ENCODE data around the gene SLC7A7.

The SLC7A7 gene

DNA sequence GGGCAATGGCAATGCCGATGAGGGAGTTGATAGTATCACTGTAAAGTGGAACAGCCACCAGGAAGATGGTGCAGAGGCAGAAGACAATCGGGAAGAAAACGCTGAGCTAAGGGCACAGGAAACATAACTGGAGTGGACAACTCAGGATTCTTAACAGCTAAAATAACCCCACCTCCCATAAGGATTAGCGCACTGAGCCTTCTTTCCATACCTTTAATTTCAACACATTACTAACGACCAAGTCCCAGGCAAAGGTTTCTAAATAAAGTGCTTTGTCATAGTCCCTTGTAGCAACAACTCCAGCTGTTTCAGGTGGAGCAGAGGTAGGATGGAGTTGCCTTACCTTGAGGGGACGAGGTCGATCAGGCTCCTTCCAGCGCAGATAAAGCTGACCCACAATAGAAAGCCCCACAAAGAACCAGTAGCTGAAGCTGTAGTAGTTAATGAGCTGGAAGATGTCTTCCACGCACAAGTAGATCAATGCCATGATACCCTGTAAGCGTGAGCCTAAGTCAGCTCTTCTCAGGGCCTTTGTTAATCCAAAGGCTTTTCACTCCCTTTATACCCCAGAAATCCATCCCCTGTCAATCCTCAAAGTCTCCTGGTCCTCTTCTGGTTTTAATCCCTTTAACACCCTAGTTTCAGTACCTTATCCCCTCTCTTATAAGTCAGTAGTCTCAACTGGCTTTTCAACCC is 41.1 kb downstream of the SLC7A7 start:
- TF ChIP-seq ZFX (IDR thresholded peaks at IDR 0.05) = no peak
- TF ChIP-seq, protein P1, sequence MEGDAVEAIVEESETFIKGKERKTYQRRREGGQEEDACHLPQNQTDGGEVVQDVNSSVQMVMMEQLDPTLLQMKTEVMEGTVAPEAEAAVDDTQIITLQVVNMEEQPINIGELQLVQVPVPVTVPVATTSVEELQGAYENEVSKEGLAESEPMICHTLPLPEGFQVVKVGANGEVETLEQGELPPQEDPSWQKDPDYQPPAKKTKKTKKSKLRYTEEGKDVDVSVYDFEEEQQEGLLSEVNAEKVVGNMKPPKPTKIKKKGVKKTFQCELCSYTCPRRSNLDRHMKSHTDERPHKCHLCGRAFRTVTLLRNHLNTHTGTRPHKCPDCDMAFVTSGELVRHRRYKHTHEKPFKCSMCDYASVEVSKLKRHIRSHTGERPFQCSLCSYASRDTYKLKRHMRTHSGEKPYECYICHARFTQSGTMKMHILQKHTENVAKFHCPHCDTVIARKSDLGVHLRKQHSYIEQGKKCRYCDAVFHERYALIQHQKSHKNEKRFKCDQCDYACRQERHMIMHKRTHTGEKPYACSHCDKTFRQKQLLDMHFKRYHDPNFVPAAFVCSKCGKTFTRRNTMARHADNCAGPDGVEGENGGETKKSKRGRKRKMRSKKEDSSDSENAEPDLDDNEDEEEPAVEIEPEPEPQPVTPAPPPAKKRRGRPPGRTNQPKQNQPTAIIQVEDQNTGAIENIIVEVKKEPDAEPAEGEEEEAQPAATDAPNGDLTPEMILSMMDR (conservative IDR thresholded peaks at IDR 0.05) = no peak

DNA sequence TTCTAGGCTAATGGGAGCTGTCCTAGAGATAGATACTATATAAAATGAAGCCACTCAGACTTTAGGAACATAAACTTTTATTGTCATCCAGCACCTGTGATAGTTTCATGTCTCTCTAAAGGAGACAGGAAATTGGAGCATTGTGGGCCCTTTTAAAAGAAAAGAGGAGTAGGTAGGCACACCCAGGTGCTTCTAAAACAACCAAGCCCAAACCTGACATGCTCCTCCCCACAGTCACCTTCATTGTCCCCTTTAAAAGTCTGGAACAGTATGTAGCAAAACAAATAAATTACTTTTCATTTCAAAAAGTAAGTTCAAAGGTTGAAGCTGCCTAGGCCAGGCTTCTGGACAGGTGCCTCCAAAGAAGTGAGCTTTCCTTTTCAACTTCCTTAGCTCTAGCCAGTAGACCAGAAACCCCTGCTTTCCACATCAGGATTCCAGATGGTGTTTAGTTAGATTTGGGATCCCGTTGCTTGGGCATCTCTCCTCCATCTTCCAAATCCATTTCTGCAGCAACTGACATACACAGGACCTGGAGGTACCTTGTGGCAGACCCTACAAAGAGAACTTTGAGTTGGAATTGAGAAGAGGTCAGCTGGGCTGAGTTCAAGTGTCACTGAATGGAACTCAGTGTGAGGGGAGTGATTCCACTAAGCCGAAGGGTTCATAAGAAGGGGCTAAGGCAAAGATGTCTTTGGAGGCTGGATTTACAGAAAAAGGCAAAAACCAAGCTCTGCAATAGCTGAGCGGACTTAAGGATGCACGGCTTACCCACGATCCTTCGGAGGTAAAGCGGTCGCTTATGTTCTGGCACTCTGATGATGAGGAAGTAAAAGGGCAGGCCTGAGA is 41.8 kb downstream of the SLC7A7 start:
- TF ChIP-seq ZFX (IDR thresholded peaks at IDR 0.05) = no peak
- TF ChIP-seq, protein P1 (conservative IDR thresholded peaks at IDR 0.05) = no peak
- H3K27ac ChIP-seq = no peak overlapping the region

More for the DNA sequence above, 41.1 kb downstream of the SLC7A7 start:
- no peak overlapping the region for H3K27ac ChIP-seq

DNA sequence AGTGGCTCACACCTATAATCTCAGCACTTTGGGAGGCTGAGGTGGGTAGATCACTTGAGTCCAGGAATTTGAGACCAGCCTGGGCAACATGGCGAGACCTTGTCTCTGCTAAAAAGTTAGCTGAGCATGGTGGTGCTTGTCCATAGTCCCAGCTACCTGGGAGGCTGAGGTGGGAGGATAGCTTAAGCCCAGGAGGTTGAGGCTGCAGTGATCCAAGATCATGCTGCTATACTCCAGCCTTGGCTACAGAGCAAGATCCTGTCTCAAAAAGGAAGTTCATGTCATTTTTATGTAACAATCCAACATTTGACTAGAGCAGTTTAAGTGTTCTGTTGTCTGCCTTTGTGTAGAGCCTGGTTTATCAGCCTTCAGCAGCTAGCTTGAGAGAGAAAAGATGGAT is 42.5 kb downstream of the SLC7A7 start:
- no peak for TF ChIP-seq ZFX (IDR thresholded peaks at IDR 0.05)
- TF ChIP-seq, protein P1 (conservative IDR thresholded peaks at IDR 0.05) = no peak
- no peak overlapping the region for H3K27ac ChIP-seq

DNA sequence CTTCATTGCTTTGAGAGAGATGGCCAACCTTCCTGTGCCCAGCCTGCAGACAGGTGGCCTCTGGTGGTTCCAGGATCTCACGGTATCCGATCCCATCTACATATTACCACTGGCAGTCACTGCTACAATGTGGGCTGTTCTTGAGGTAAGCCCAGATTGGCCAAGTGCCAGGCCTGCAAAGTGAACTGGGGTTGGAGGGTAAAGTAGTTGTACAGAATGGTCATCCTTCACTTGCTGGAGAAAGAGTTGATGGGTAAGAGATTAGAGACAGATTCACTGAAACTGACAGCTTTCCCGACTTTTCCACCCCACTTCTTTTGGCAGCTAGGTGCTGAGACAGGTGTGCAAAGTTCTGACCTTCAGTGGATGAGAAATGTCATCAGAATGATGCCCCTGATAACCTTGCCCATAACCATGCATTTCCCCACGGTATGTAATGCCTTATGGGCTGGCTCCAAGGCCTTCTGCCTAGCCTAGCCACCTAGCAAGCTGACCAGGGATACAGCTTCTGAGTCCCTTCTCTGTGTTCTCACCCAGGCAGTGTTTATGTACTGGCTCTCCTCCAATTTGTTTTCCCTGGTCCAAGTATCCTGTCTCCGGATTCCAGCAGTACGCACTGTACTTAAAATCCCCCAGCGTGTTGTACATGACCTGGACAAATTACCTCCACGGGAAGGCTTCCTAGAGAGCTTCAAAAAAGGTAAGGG is 44.6 kb downstream of the SLC7A7 start:
- TF ChIP-seq, protein P1 (conservative IDR thresholded peaks at IDR 0.05) = no peak
- no peak for TF ChIP-seq ZFX (IDR thresholded peaks at IDR 0.05)
- no peak overlapping the region for H3K27ac ChIP-seq

DNA sequence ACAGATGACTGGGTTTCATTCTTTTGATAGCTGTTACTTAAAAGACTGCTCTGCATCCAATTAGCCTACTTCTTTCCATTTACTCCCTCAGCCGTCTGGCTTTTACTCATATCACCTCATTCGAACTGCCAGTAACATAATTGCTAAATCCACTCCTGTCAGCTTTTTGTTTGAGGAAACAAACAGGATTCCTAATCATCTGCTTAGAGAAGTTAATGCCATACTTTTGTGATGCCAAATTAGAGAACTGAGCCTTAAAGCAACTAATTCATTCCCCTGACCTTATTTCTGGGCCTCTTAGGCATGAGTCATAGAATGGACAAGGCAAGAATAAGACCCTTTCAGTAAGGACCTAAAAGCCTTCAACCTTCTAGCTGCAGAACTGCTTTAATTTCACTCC is 45.9 kb downstream of the SLC7A7 start:
- TF ChIP-seq ZFX (IDR thresholded peaks at IDR 0.05) = no peak
- TF ChIP-seq, protein P1 (conservative IDR thresholded peaks at IDR 0.05) = no peak

DNA sequence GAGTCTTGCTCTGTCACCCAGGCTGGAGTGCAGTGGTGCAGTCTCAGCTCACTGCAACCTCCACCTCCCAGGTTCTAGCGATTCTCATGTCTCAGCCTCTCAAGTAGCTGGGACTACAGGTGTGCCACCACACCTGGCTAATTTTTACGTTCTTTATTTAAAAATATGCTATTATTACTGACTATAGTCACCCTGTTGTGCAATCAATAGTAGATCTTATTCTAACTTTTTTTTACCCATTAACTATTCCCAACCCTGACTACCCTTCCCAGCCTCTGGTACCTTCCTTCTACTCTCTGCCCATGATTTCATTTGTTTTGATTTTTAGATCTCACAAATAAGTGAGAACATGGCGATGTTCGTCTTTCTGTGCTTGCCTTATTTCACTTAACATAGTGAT is 46.3 kb downstream of the SLC7A7 start:
- TF ChIP-seq, protein P1 (conservative IDR thresholded peaks at IDR 0.05) = no peak
- TF ChIP-seq ZFX (IDR thresholded peaks at IDR 0.05) = no peak
- H3K27ac ChIP-seq = no peak overlapping the region

More for the DNA sequence above, 45.9 kb downstream of the SLC7A7 start:
- no peak overlapping the region for H3K27ac ChIP-seq

DNA sequence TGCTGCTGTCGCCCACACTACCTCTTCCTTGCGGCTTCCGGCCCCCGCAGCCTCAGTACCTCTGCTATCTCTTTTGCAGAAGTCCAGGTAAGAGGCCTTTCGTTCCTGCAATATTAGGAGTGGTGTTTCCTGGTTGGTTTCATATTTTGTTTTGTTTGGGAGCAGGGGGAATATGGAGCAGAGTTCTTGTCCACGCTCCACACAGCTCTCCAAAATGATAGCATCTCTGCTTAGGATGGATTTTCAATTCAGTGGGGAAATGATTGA is 48.0 kb downstream of the SLC7A7 start:
- peak overlapping the region; percentile 91 for H3K27ac ChIP-seq
- TF ChIP-seq, protein P1 (conservative IDR thresholded peaks at IDR 0.05) = no peak
- no peak for TF ChIP-seq ZFX (IDR thresholded peaks at IDR 0.05)
